Smooth muscle cell (in vitro differentiated cells): ENCODE results near the gene MMP11. TPM values are rescaled to one million over a fixed set of nuclear protein-coding genes. Genes with fewer than 3 reads are reported as not detected.
A peak's percentile ranks its signal among the peaks of the same experiment; 100 is the strongest.

Experiments
- DNase-seq: peaks from one replicate; lab custom pipeline; 2025; ENCODE audit not compliant: unreplicated experiment; lab: John Stamatoyannopoulos, UW
- H2AFZ ChIP-seq: fragments of 200-600 bp; sonication (generic); 2 replicates; pipeline ENCODE4 v1.6.0; 2016; ENCODE audit warnings: antibody characterized with exemption, low read depth, mild to moderate bottlenecking
- H3F3A ChIP-seq: fragments of 200-600 bp; sonication (generic); 2 replicates; pipeline ENCODE4 v1.6.0; 2017; ENCODE audit warnings: antibody characterized with exemption, low read depth
- H3K27ac ChIP-seq: fragments of 200-600 bp; sonication (generic); 2 replicates; pipeline ENCODE4 v1.5.1; 2016; ENCODE audit warnings: low read depth, mild to moderate bottlenecking
- H3K27me3 ChIP-seq: fragments of 200-600 bp; sonication (generic); 2 replicates; pipeline ENCODE4 v1.6.1; 2016; ENCODE audit warnings: low read depth, mild to moderate bottlenecking
- H3K36me3 ChIP-seq: fragments of 200-600 bp; sonication (generic); 2 replicates; pipeline ENCODE4 v1.5.1; 2016; ENCODE audit warnings: low read depth
- H3K4me1 ChIP-seq: fragments of 200-600 bp; sonication (generic); 2 replicates; pipeline ENCODE4 v1.5.1; 2016; ENCODE audit warnings: low read depth
- H3K4me2 ChIP-seq: fragments of 200-600 bp; sonication (generic); 2 replicates; pipeline ENCODE4 v1.6.0; 2016; ENCODE audit warnings: mild to moderate bottlenecking
- H3K4me3 ChIP-seq: fragments of 200-600 bp; sonication (generic); 2 replicates; pipeline ENCODE4 v1.5.1; 2016; ENCODE audit warnings: mild to moderate bottlenecking
- H3K79me2 ChIP-seq: fragments of 200-600 bp; sonication (generic); 2 replicates; pipeline ENCODE4 v1.6.0; 2016; ENCODE audit warnings: low read depth, mild to moderate bottlenecking
- H3K9ac ChIP-seq: fragments of 200-600 bp; sonication (generic); 2 replicates; pipeline ENCODE4 v1.6.0; 2016; ENCODE audit warnings: low read depth
- H3K9me3 ChIP-seq: fragments of 200-600 bp; sonication (generic); replicated peaks from 2 replicates; pipeline ENCODE4 v1.5.1; 2016; ENCODE audit warnings: low read depth
- H4K20me1 ChIP-seq: fragments of 200-600 bp; sonication (generic); 2 replicates; pipeline ENCODE4 v1.6.0; 2016; ENCODE audit warnings: low read depth
- CTCF ChIP-seq: fragments of 200-600 bp; sonication (generic); IDR thresholded peaks from 2 replicates; pipeline ENCODE4 v1.5.1; 2017; ENCODE audit warnings: borderline replicate concordance, mild to moderate bottlenecking, antibody characterized with exemption; ENCODE audit not compliant: insufficient read depth, poor library complexity, severe bottlenecking
- WGBS: methylation state at CpG from one replicate; pipeline ENCODE4 v1.1.7; 2016; ENCODE audit warnings: low lambda C conversion rate; 5-methylcytosine and 5-hydroxymethylcytosine counted together
- polyA plus RNA-seq: library from polyadenylated mRNA; unstranded; fragments of >200 nt; fragmentation: Nextera tagmentation; extraction: Ambion mirVana; gene quantifications from 2 replicates; pipeline ENCODE4 v1.2.1, GENCODE V29; 2016
- total RNA-seq: library from RNA; depleted of rRNA; stranded (reverse); fragments of >200 nt; gene quantifications from 2 replicates; pipeline ENCODE4 v1.2.3, GENCODE V29; 2014

MMP11 gene
- total and polyA plus RNA-seq, 2 experiments from 2014 or later, result 10.9 to 30.6 TPM

DNA sequence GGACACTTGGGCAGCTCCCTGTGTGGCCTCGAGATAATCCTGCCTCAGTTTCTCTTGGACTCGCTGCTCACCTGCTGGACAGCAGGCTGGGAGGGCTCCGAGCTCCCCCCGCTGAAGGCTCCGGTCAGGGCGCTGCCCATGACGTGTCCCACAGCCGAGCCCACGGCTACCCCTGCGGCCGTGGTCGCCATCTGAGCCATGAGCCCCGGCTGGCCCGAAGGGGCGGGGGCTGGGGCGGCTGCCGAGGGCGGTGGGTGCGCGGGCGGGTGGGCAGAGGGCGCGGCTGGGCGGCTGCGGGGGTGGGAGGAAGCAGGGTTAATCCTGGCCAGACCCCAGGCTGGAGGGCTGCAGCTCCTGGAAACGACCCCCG is 5.4 kb upstream of the MMP11 start:
- peak overlapping the region; percentile 69 for H3K4me3 ChIP-seq
- H3K9me3 ChIP-seq, result no peaks in the 10 kb centered on the region
- peaks cover 17% of the 10 kb centered on the region for H3K4me1 ChIP-seq
- H3K27ac ChIP-seq, result no peak overlapping the region
- no peaks in the 10 kb centered on the region for H3K79me2 ChIP-seq
- peak overlapping the region; percentile 99 for H3K4me2 ChIP-seq
- no peak overlapping the region for H3K9ac ChIP-seq
- peaks cover 19% of the 10 kb centered on the region for H4K20me1 ChIP-seq
- no peaks in the 10 kb centered on the region for H3F3A ChIP-seq
- H2AFZ ChIP-seq, result no peak overlapping the region
- H3K36me3 ChIP-seq, result no peaks in the 10 kb centered on the region
- WGBS, result 3% methylated on average over 24 of the region's 27 CpGs
- no peak for DNase-seq
- no peak for TF ChIP-seq CTCF
- H3K27me3 ChIP-seq, result no peaks in the 10 kb centered on the region

DNA sequence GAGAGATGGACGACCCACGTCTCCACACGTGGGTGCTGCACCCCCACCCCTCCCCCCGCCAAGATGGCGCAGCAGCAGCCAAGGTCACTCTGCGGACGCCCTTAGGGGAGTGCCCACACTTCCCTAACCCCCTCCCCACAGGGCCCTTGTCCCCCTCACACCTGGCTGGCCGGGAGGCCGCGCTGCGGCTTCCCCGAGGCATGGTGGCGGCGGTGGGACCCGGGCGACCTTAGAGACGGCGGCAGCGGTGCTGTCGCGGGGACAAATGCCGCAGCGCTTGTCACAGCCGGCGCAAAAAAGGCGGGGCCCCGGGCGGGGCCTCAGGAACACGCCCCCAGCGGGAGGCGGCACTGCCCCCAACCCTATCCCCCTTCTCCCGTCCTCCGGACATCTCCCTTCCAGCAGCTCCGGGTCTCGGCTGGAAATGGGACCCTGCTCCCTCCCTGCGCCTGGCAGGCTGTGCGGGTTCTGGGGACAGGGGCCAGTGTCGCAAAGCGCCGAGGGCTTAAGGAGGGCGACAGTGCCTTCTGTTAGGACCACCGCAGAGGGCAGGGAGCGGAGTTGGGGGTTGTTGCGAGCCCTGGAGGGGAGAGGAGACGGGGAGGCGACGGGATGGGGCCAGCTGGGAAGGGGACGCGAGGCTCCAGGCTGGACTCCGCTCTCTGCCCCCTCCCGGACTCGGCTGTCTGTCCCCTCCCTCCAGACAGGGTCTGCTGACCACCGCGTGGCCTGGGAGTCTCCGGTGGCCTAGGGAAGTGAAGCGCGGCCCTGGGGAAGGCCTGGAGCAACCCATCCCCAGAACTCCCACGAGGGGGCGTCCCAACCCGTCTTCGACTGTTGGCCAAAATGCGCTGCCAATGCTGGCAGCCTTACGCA is 4.7 kb upstream of the MMP11 start, which contains the start of gene CHCHD10:
CHCHD10 (minus strand) TSS at position 300 of the 876 bp plus-strand sequence; CDS start at position 202, 98 bp downstream.
- H3K36me3 ChIP-seq, result no peaks in the 10 kb centered on the region
- no peaks in the 10 kb centered on the region for H3K9me3 ChIP-seq
- peaks cover 14% of the 10 kb centered on the region for H3K4me1 ChIP-seq
- peaks cover 19% of the 10 kb centered on the region for H4K20me1 ChIP-seq
- H3K9ac ChIP-seq, result peak within 1 kb of the TSS; percentile 58
- H3K27me3 ChIP-seq, result no peaks in the 10 kb centered on the region
- H3K4me3 ChIP-seq, result peak within 1 kb of the TSS; percentile 69
- no peaks in the 10 kb centered on the region for H3F3A ChIP-seq
- peak within 1 kb of the TSS; percentile 96 for H2AFZ ChIP-seq
- H3K27ac ChIP-seq, result no peak within 1 kb of the TSS
- 1% methylated on average over 49 of the region's 63 CpGs for WGBS
- H3K79me2 ChIP-seq, result no peaks in the 10 kb centered on the region
- peak within 1 kb of the TSS; percentile 99 for H3K4me2 ChIP-seq
- DNase-seq, result peak; percentile 77
- peak; percentile 69 for TF ChIP-seq CTCF

GRCh38 chr22:23769321-23769965 is 3.2 kb upstream of the MMP11 start:
- WGBS, result 95% methylated on average over 6 of the region's 6 CpGs
- Histone ChIP-seq H3K4me3 (no peak overlapping the region), H3K4me1 (peaks cover 10% of the 10 kb centered on the region), H3K9me3 (no peaks in the 10 kb centered on the region), H3K4me2 (no peak overlapping the region), H3K27ac (no peak overlapping the region), H2AFZ (no peak overlapping the region), H3K36me3 (no peaks in the 10 kb centered on the region), H3K9ac (no peak overlapping the region), H4K20me1 (peaks cover 19% of the 10 kb centered on the region), H3K27me3 (no peaks in the 10 kb centered on the region), H3K79me2 (no peaks in the 10 kb centered on the region), H3F3A (no peaks in the 10 kb centered on the region)
- no peak for TF ChIP-seq CTCF
- no peak for DNase-seq
